CD1c-positive myeloid dendritic cell (primary cell): Measurements from ENCODE around the gene STOML3.

ENCODE experiments used
- DNase-seq: peaks from one replicate; pipeline ENCODE4 v3.0.0-alpha.2; 2016; ENCODE audit errors: extremely low spot score

STOML3 gene

DNA sequence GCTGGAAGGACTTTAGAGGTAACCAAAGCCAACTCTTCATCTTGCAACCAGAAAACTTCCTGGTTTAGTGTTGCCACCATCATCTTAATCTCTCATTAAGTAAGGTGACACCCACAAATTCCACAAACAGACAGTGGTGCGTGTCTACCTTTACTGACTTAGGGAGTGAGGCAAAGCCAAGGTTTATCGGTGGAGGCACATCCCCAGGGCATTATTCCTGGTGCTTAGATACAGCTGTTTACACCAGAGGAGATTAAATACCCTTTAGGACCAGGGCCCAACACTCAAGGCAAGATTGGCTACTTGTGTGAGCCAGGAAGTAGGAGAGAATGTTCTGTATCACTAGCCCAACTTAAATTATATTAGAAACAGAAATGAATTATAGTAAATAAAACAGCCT, 9.5 kb downstream of the STOML3 start:
- no peak for DNase-seq

GRCh38 chr13:38980750-38981078, 9.9 kb downstream of the STOML3 start:
- DNase-seq, result no peak

- no peak for DNase-seq
Measured at GRCh38 chr13:38979891-38980749, 10.5 kb downstream of the STOML3 start.

- DNase-seq, result no peak
Measured at GRCh38 chr13:38970380-38971051, 20.1 kb downstream of the STOML3 start.

DNA sequence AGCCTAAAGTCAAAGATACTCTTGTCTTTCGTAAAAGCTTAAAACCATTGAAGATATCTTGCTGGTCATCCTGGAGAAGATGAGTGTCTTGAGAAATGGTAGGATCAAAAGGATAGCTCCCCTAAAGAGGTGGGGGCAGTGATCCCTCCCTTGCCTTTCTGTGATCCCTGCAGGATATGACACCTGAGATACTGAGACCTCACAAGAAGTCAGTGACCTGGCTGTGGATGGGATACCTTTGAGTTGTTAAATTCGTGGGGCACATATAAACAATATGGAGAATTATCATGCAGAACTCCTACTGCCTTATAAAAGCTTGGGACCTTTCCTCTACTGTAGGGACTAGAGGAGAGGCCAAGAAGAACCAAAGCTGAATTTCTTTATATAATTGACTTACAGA, 21.4 kb downstream of the STOML3 start:
- no peak for DNase-seq

GRCh38 chr13:38967446-38967845, 23.2 kb downstream of the STOML3 start:
- DNase-seq, result no peak

DNA sequence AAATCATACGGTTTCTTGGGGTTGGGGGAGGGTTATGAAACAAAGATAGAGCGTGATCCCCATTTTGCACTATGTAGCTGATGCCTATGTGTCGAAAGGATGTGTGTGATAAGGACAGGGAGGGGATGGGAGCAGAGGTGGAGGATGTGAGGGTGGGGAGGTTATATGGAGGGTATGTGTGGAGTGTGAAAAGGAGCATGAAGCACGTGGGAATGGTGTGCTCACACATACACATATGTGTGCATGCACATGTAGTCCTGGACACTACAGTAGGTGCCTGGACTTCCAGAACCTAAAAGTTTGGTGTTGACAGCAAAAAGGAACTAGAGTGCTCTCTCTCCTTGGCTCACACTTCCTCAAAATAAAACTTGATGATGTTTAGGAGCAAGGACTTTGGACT, 25.4 kb downstream of the STOML3 start:
- no peak for DNase-seq

DNA sequence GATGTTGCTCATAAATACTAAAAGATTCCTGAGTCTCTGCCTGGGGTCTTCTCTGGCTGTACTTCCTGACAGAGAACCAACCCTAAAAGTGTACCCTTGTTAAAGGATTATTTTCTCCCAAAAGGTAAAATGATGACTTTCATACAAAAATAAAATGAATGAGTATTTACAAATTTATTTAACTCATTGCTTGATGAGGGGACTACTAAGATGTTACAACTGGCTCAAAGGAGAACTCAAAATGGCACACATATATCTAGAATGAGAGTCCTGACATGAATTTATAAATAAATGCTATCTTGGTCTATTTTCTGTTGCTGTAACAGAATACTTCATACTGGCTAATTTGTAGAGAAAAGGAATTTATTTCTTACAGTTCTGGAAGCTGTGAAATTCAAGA, 30.5 kb downstream of the STOML3 start:
- DNase-seq, result no peak

- DNase-seq, result no peak
Measured at GRCh38 chr13:38957794-38958592, 32.6 kb downstream of the STOML3 start.

DNA sequence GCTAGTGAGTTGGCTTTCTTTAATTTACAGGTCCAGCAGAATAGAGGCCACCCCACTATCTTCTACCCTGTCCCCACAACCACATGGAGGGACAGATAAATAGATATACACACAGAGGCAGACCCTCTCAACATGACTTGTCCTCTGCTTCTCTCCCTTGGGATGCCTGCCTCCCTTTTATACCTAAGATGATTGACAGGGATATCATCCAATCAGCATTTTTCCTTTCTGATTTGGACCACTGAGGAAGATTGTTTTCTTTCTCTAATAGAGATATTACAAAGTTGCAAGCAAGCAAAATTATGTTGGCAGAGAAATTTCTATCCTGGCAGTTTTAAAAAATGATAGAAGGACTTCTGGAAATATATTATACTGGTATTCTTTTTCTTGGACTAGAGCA, 35.8 kb downstream of the STOML3 start:
- DNase-seq, result no peak

GRCh38 chr13:38954291-38954690, 36.3 kb downstream of the STOML3 start:
- DNase-seq, result no peak

GRCh38 chr13:38952827-38953226, 37.8 kb downstream of the STOML3 start:
- DNase-seq, result no peak

- no peak for DNase-seq
Measured at GRCh38 chr13:38951525-38952313, 38.9 kb downstream of the STOML3 start.

DNA sequence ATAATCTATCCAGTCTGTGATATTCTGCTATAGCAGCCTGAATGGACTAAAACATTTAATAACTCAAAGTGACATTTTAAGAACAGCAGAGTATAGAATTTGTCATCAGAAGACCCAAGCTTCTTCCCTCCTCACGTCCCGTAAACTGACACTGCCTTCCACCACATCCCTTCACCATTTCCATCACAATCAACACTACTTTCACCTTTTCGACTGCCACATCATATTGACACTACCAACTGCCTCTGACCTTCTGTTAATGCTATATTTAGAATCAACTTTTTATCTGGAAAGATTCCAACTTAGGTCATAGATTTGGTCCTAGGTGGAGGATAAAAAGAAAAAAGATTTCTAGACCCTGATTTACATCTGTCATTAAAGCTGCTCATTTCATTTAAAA, 39.6 kb downstream of the STOML3 start:
- DNase-seq, result no peak

GRCh38 chr13:38947054-38947453, 43.6 kb downstream of the STOML3 start:
- DNase-seq, result no peak

- no peak for DNase-seq
Measured at GRCh38 chr13:38944219-38944618, 46.4 kb downstream of the STOML3 start.

DNA sequence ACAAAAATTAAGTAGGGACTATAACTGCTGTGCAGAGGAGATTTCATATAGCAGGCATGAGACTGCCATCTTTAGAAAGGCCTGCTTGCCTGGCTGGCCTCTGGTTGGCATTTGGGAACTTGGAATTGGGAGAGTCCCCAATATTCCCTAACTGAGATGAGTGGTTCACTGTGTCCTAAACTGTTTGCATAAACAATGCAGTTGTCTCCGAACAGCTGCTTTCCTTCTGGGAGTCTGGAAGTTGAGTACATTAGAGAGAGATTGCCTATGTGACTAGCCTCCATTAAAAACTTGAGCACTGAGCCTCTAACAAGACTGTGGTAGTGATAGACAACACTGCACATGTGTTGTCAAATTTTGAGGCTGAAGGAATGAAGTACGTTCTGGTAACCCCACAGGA, 47.4 kb downstream of the STOML3 start:
- no peak for DNase-seq

DNA sequence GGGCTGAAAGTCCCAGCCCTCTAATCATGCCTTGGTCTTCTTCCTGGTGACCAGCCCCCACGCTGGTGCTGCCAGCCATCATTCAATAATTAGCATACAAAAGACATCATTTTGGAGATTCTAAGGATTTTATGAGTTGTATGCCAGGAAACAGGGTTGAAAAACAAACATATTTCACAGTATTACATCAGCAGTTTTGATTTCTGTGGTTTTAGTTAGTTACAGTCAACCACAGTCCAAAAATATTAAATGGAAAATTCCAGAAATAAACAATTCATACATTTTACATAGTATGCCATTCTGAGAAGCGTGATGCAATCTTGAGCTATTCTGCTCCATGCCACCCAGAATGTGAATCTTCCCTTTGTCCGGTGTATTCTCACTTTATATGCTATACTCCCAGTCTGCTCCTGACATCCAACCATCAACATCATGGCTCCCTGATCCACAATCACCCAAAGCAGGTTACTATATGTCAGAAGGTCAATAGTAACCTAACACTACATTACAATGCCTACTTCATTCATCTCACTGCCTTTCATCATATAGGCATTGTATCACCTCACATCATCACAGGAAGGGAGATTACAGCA, 49.2 kb downstream of the STOML3 start:
- DNase-seq, result no peak

- no peak for DNase-seq
Measured at GRCh38 chr13:38933786-38934185, 56.8 kb downstream of the STOML3 start.

DNA sequence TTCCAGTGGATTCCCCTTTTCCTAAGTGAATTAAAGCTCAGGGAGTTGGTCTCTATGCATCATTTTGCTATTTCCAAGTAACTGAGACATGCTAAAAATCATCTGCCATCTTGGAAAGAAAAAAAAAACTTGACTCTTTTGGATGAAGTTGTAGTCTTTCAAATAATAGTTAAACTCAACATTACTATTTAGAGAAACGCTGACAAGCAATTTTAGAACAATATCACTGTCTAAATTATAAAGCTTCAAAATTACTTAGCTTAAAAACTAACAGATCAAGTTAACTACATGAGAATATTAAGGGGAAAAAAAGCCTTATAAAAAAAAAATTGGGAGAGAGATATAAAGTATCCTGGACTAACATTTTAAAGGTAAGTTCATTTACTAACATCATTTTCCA, 68.5 kb downstream of the STOML3 start:
- DNase-seq, result no peak

DNA sequence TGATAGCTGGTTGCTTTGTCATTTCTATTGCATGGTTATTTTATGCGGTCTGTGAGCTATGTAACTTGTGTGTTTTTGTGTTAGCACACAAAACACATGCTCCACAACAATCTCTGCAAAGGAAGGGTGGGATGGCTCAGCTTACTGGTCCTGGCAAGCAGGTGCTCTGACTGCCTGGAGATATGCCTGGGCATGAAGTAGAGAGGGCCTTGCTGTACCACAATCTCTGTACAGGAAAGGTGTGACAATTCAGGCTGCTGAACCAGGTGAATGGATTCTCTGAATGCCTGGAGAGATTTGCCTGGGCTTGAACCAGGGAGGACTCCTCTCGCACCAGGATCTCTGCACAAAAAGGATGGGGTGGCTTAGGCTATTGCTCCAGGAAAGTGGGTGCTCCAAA, 69.5 kb downstream of the STOML3 start:
- no peak for DNase-seq
